HG02840 (cell line): ENCODE measurements around the gene ARPC3.
"Not testable (repeated sequence)": the region's sequence is repeated elsewhere in the genome, so short reads cannot be mapped to it uniquely, and the experiment has no call there.

Experiments
- ATAC-seq: cut with Tn5 transposase; IDR thresholded peaks from one replicate; pipeline ENCODE4 v1.9.1; 2021; ENCODE audit warnings: mild to moderate bottlenecking, moderate library complexity, moderate number of reproducible peaks; ENCODE audit not compliant: unreplicated experiment, low FRiP score

Gene ARPC3

GRCh38 chr12:110420644-110421043, 29.5 kb downstream of the ARPC3 start:
- not testable (repeated sequence) for ATAC-seq

GRCh38 chr12:110417113-110417512, 33.0 kb downstream of the ARPC3 start:
- not testable (repeated sequence) for ATAC-seq

GRCh38 chr12:110410086-110410485, 40.1 kb downstream of the ARPC3 start:
- not testable (repeated sequence) for ATAC-seq

GRCh38 chr12:110405126-110405662, 44.9 kb downstream of the ARPC3 start:
- not testable (repeated sequence) for ATAC-seq

GRCh38 chr12:110403976-110404682, 46.0 kb downstream of the ARPC3 start:
- ATAC-seq: no peak

- ATAC-seq: peak; percentile 60
Measured at GRCh38 chr12:110403146-110403975, 46.8 kb downstream of the ARPC3 start, which contains the start of gene ANAPC7. TSS of gene ANAPC7 (minus strand) at chr12:110403708. CDS start at chr12:110403627, 81 bp downstream.
